Natural killer cell (primary cell): ENCODE measurements around the gene TBC1D24. TPM values are rescaled to one million over a fixed set of nuclear protein-coding genes. Genes with fewer than 3 reads are reported as not detected.
A peak's percentile ranks its signal among the peaks of the same experiment; 100 is the strongest.

Experiments used
- ATAC-seq, 3 donors: fragments of 150-1000 bp in 2 of 3; fragments of 200-7000 bp in 1 of 3; cut with Tn5 transposase; 1 replicate in 1 of 3; 2 replicates in 2 of 3; pipeline ENCODE4 v1.10.0; 2021; ENCODE audit warnings: mild to moderate bottlenecking in 2 of 3, moderate library complexity in 2 of 3
- DNase-seq, 2 donors: peaks; one replicate each; pipeline versions ENCODE4 v3.0.0 to v3.0.0-alpha.2; 2013 to 2021; ENCODE audit warnings: mixed read lengths in 1 of 2
- H3K27ac ChIP-seq: one replicate; pipeline ENCODE4 v1.5.1; 2013; ENCODE audit warnings: mild to moderate bottlenecking, low read length
- H3K27me3 ChIP-seq: one replicate; pipeline ENCODE4 v1.6.1; 2013; ENCODE audit warnings: low read length; ENCODE audit not compliant: control insufficient read depth, insufficient read depth
- H3K36me3 ChIP-seq: one replicate; pipeline ENCODE4 v1.6.1; 2013; ENCODE audit warnings: low read length; ENCODE audit not compliant: control insufficient read depth, insufficient read depth
- H3K4me1 ChIP-seq: one replicate; pipeline ENCODE4 v1.6.1; 2013; ENCODE audit warnings: low read length; ENCODE audit not compliant: control insufficient read depth, insufficient read depth
- H3K4me3 ChIP-seq: one replicate; pipeline ENCODE4 v1.5.1; 2013; ENCODE audit warnings: low read length
- H3K9me3 ChIP-seq: one replicate; pipeline ENCODE4 v1.6.1; 2013; ENCODE audit warnings: low read length; ENCODE audit not compliant: control insufficient read depth, insufficient read depth
- H3K27ac Mint-ChIP-seq, 2 donors: one replicate each; pipeline ENCODE4 v1.8.0; 2022; ENCODE audit warnings: mild to moderate bottlenecking in 2 of 2, mixed read lengths in 2 of 2, moderate library complexity in 1 of 2
- H3K27me3 Mint-ChIP-seq, 2 donors: one replicate each; pipeline ENCODE4 v1.8.0; 2022; ENCODE audit warnings: low read depth in 2 of 2, mixed read lengths in 2 of 2
- H3K36me3 Mint-ChIP-seq: one replicate; pipeline ENCODE4 v1.8.0; 2022; ENCODE audit warnings: mixed read lengths
- H3K4me1 Mint-ChIP-seq, 2 donors: one replicate each; pipeline ENCODE4 v1.8.0; 2022; ENCODE audit warnings: mixed read lengths in 2 of 2
- H3K4me3 Mint-ChIP-seq: one replicate; pipeline ENCODE4 v1.8.0; 2022; ENCODE audit warnings: mild to moderate bottlenecking, moderate library complexity, mixed read lengths
- H3K9me3 Mint-ChIP-seq, 2 donors: one replicate each; pipeline ENCODE4 v1.8.0; 2022; ENCODE audit warnings: mixed read lengths in 2 of 2
- CTCF ChIP-seq: fragments of 200-600 bp; IDR thresholded peaks from one replicate; pipeline ENCODE4 v1.8.0; 2022; ENCODE audit warnings: antibody characterized with exemption
- WGBS: methylation state at CpG from one replicate; pipeline ENCODE4 v1.1.7; 2013; ENCODE audit warnings: missing lambda C conversion rate; ENCODE audit not compliant: insufficient coverage; 5-methylcytosine and 5-hydroxymethylcytosine counted together
- intact Hi-C: fragments of 100-400 bp; cut with micrococcal nuclease; formaldehyde crosslinking; loops from one replicate; pipeline ENCODE4 v1.14.2; 2022
- total RNA-seq, 4 donors: library from RNA; stranded (reverse); fragments of 120-200 nt in 1 of 4; gene quantifications; one replicate each; pipeline versions ENCODE4 v1.2.3 to v1.2.4, GENCODE V29; 2013 to 2022

The TBC1D24 gene
- total RNA-seq, 3 donors from 2014 or later (not counting 1 experiment from before 2014, with no cell fraction given), result 7.2 to 13.0 (median 10.9) TPM

DNA sequence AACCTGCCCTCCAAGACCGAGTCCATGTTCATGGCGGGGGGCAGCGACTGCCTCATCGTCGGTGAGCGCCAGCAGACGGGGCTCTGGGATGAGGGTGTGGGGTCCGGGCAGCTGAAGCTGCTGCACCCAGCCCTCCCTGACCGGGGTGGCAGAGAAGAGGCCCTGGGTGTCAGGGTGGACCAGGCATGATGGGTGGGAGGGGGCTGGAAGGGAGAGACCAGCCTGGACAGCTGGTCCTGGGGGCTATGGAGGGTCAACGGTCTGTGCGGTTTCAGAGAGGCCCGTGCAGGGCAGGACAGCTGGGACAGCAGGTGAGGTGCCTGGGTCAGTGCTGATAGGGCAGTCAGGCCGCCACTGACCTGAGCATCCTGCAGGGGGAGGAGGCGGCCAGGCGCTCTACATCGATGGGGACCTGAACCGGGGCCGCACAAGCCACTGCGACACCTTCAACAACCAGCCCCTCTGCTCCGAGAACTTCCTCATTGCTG is 25.5 kb downstream of the TBC1D24 start:
- H3K27me3 Mint-ChIP-seq, result no peaks in the 10 kb centered on the region
- H3K9me3 Mint-ChIP-seq, result no peaks in the 10 kb centered on the region
- intact Hi-C loops, result no loop called here
- H3K36me3 Mint-ChIP-seq, result no peaks in the 10 kb centered on the region
- Histone ChIP-seq H3K4me3 (no peak overlapping the region), H3K36me3 (peaks cover 6% of the 10 kb centered on the region), H3K4me1 (peaks cover 11% of the 10 kb centered on the region), H3K27me3 (no peaks in the 10 kb centered on the region), H3K9me3 (no peaks in the 10 kb centered on the region), H3K27ac (no peak overlapping the region)
- DNase-seq, result no peak
- no peak overlapping the region for H3K4me3 Mint-ChIP-seq
- no peak for TF ChIP-seq CTCF
- no peak for ATAC-seq
- 91% methylated on average over 20 of the region's 20 CpGs for WGBS
- H3K27ac Mint-ChIP-seq, result no peak overlapping the region
- H3K4me1 Mint-ChIP-seq, result peaks cover 0 to 4% of the 10 kb centered on the region in 2 donors

GRCh38 chr16:2500918-2501750 is 26.2 kb downstream of the TBC1D24 start:
- H3K9me3 ChIP-seq, result no peaks in the 10 kb centered on the region
- no peak overlapping the region for H3K4me3 ChIP-seq
- Mint-ChIP-seq H3K27me3 (no peaks in the 10 kb centered on the region), H3K4me1 (peaks cover 0 to 4% of the 10 kb centered on the region in 2 donors), H3K36me3 (no peaks in the 10 kb centered on the region), H3K9me3 (no peaks in the 10 kb centered on the region), H3K27ac (no peak overlapping the region), H3K4me3 (no peak overlapping the region)
- WGBS, result 44% methylated on average over 22 of the region's 23 CpGs
- H3K4me1 ChIP-seq, result peaks cover 11% of the 10 kb centered on the region
- peak; percentile 91 for TF ChIP-seq CTCF
- H3K27ac ChIP-seq, result no peak overlapping the region
- peak; percentile 94 to 100 (median 98) for ATAC-seq
- peaks cover 5% of the 10 kb centered on the region for H3K36me3 ChIP-seq
- DNase-seq, result peak; percentile 81 to 89
- intact Hi-C loops, result no loop called here
- no peaks in the 10 kb centered on the region for H3K27me3 ChIP-seq

- no peak overlapping the region for H3K27ac Mint-ChIP-seq
- WGBS, result 87% methylated on average over 18 of the region's 18 CpGs
- Histone ChIP-seq H3K36me3 (no peaks in the 10 kb centered on the region), H3K4me3 (no peak overlapping the region), H3K27ac (no peak overlapping the region), H3K9me3 (no peaks in the 10 kb centered on the region), H3K4me1 (peaks cover 19% of the 10 kb centered on the region), H3K27me3 (no peaks in the 10 kb centered on the region)
- no peak overlapping the region for H3K4me3 Mint-ChIP-seq
- ATAC-seq (no peak), DNase-seq (no peak)
- H3K4me1 Mint-ChIP-seq, result peaks cover 0 to 8% of the 10 kb centered on the region in 2 donors
- TF ChIP-seq CTCF, result no peak
- no peaks in the 10 kb centered on the region for H3K27me3 Mint-ChIP-seq
- intact Hi-C loops, result no loop called here
- no peaks in the 10 kb centered on the region for H3K9me3 Mint-ChIP-seq
- H3K36me3 Mint-ChIP-seq, result no peaks in the 10 kb centered on the region
These were observed 27.3 kb downstream of the TBC1D24 start for GRCh38 chr16:2501946-2502895.
